Parathyroid adenoma (tissue), 2 donors: ENCODE measurements around the gene RIN3.

ENCODE experiments used
- H2AFZ ChIP-seq: fragments of 300-600 bp; sonication (generic); one replicate; pipeline ENCODE4 v1.7.0; 2017; ENCODE audit warnings: antibody characterized with exemption, mild to moderate bottlenecking
- H3K27ac ChIP-seq: fragments of 300-600 bp; sonication (generic); one replicate; pipeline ENCODE4 v1.7.0; 2017
- H3K27me3 ChIP-seq: fragments of 300-600 bp; sonication (generic); one replicate; pipeline ENCODE4 v1.7.0; 2017; ENCODE audit warnings: low read length; ENCODE audit not compliant: control insufficient read depth, insufficient read depth
- H3K36me3 ChIP-seq: fragments of 300-600 bp; sonication (generic); one replicate; pipeline ENCODE4 v1.7.0; 2017; ENCODE audit warnings: low read length; ENCODE audit not compliant: control insufficient read depth, insufficient read depth
- H3K4me1 ChIP-seq: fragments of 300-600 bp; sonication (generic); one replicate; pipeline ENCODE4 v1.7.0; 2017; ENCODE audit warnings: control low read depth
- H3K4me2 ChIP-seq: fragments of 300-600 bp; sonication (generic); one replicate; pipeline ENCODE4 v1.7.0; 2017; ENCODE audit warnings: low read length
- H3K4me3 ChIP-seq: fragments of 300-600 bp; sonication (generic); one replicate; pipeline ENCODE4 v1.7.0; 2017; ENCODE audit warnings: low read depth, low read length
- H3K79me2 ChIP-seq: fragments of 300-600 bp; sonication (generic); one replicate; pipeline ENCODE4 v1.7.0; 2017; ENCODE audit warnings: control low read depth
- H3K9ac ChIP-seq: fragments of 300-600 bp; sonication (generic); one replicate; pipeline ENCODE4 v1.7.0; 2017; ENCODE audit warnings: mild to moderate bottlenecking
- H3K9me3 ChIP-seq: fragments of 300-600 bp; sonication (generic); one replicate; pipeline ENCODE4 v1.7.0; 2017; ENCODE audit warnings: low read length; ENCODE audit not compliant: control insufficient read depth
- CTCF ChIP-seq: fragments of 300-600 bp; sonication (generic); IDR thresholded peaks from one replicate; pipeline ENCODE4 v1.7.0; 2017; ENCODE audit warnings: antibody characterized with exemption, mild to moderate bottlenecking
- donor health status: primary hyperparathyroidism.

RIN3 gene

GRCh38 chr14:92650581-92651105 lies 137.1 kb downstream of the RIN3 start:
- TF ChIP-seq CTCF: no peak
- Histone ChIP-seq H3K4me2 (no peak overlapping the region), H3K27ac (no peak overlapping the region)

GRCh38 chr14:92651106-92651757 lies 137.7 kb downstream of the RIN3 start:
- Histone ChIP-seq H3K4me1 (peaks cover 11% of the 10 kb centered on the region), H3K4me3 (no peak overlapping the region), H3K27me3 (no peaks in the 10 kb centered on the region), H3K36me3 (no peaks in the 10 kb centered on the region), H2AFZ (no peak overlapping the region), H3K79me2 (no peaks in the 10 kb centered on the region), H3K27ac (no peak overlapping the region), H3K9me3 (no peaks in the 10 kb centered on the region), H3K4me2 (no peak overlapping the region), H3K9ac (no peak overlapping the region)
- no peak for TF ChIP-seq CTCF

More at GRCh38 chr14:92650581-92651105, 137.1 kb downstream of the RIN3 start:
- no peaks in the 10 kb centered on the region for H3K36me3 ChIP-seq
- peaks cover 5% of the 10 kb centered on the region for H3K4me1 ChIP-seq
- H2AFZ ChIP-seq: no peak overlapping the region
- no peak overlapping the region for H3K9ac ChIP-seq
- H3K4me3 ChIP-seq: no peak overlapping the region
- H3K9me3 ChIP-seq: no peaks in the 10 kb centered on the region
- no peaks in the 10 kb centered on the region for H3K79me2 ChIP-seq
- H3K27me3 ChIP-seq: no peaks in the 10 kb centered on the region

- H2AFZ ChIP-seq: no peak overlapping the region
These were observed 138.3 kb downstream of the RIN3 start for GRCh38 chr14:92651758-92652406.

GRCh38 chr14:92652413-92653151 lies 139.0 kb downstream of the RIN3 start:
- Histone ChIP-seq H3K4me1 (peaks cover 17% of the 10 kb centered on the region), H3K9me3 (no peaks in the 10 kb centered on the region), H3K79me2 (no peaks in the 10 kb centered on the region), H3K4me3 (no peak overlapping the region), H2AFZ (no peak overlapping the region), H3K9ac (no peak overlapping the region), H3K4me2 (no peak overlapping the region), H3K36me3 (no peaks in the 10 kb centered on the region), H3K27me3 (no peaks in the 10 kb centered on the region), H3K27ac (no peak overlapping the region)
- TF ChIP-seq CTCF: no peak

More at GRCh38 chr14:92651758-92652406, 138.3 kb downstream of the RIN3 start:
- no peaks in the 10 kb centered on the region for H3K27me3 ChIP-seq
- no peak for TF ChIP-seq CTCF
- H3K36me3 ChIP-seq: no peaks in the 10 kb centered on the region
- no peak overlapping the region for H3K4me3 ChIP-seq
- H3K27ac ChIP-seq: no peak overlapping the region
- H3K79me2 ChIP-seq: no peaks in the 10 kb centered on the region
- H3K9ac ChIP-seq: no peak overlapping the region
- H3K4me2 ChIP-seq: no peak overlapping the region
- H3K4me1 ChIP-seq: peaks cover 16% of the 10 kb centered on the region
- no peaks in the 10 kb centered on the region for H3K9me3 ChIP-seq
